GM12878 (cell line): Measurements from ENCODE around the gene CRTC3. TPM values are rescaled to one million over a fixed set of nuclear protein-coding genes. Genes with fewer than 3 reads are reported as not detected.

Source experiments
- ATAC-seq: fragments of 200-7000 bp; cut with Tn5 transposase; 3 replicates; pipeline ENCODE4 v1.9.1; 2020; ENCODE audit warnings: mild to moderate bottlenecking, moderate library complexity
- BruUV-seq: library from RNA; stranded (reverse); fragments of 400-500 nt; replicated peaks from 2 replicates; lab custom pipeline; 2021; lab: Mats Ljungman, UMichigan
- CTCF ChIA-PET: fragments of 300-600 bp; sonication (Branson Sonifier 250); formaldehyde crosslinking; extraction: SDS; loops from one replicate; lab custom pipeline; 2021; ENCODE audit warnings: inconsistent platforms; lab: Yijun Ruan, JAX
- POLR2A ChIA-PET: fragments of 350-600 bp; formaldehyde crosslinking; extraction: SDS; loops from one replicate; lab custom pipeline; 2021; ENCODE audit warnings: inconsistent platforms; lab: Charles Lee
- RAD21 ChIA-PET: fragments of 300-600 bp; sonication (Branson Sonifier 250); formaldehyde crosslinking; loops from one replicate; lab custom pipeline; 2023; ENCODE audit warnings: antibody characterized with exemption; ENCODE audit not compliant: unreplicated experiment; lab: Charles Lee
- SMC1A ChIA-PET: fragments of 300-600 bp; sonication (Branson Sonifier 250); formaldehyde crosslinking; loops from one replicate; lab custom pipeline; 2023; ENCODE audit not compliant: unreplicated experiment, uncharacterized antibody; lab: Charles Lee
- DNase-seq: peaks from one replicate; pipeline ENCODE4 v3.0.0-alpha.2; 2011; ENCODE audit warnings: low read depth, low spot score
- FAIRE-seq: peaks from 3 replicates; lab custom pipeline; 2011; peaks lifted over from hg19 to GRCh38; lab: Jason Lieb, UNC
- H2AFZ ChIP-seq: 2 replicates; pipeline ENCODE4 v1.6.0; 2011; ENCODE audit warnings: low read depth, low read length, control low read depth; ENCODE audit not compliant: control insufficient read depth
- H3K27ac ChIP-seq: 2 replicates; pipeline ENCODE4 v1.5.1; 2011; ENCODE audit warnings: control low read depth; ENCODE audit not compliant: control insufficient read depth, insufficient read depth
- H3K27me3 ChIP-seq, 2 experiments: replicated peaks in 1 of 2; 2 replicates each; pipeline versions ENCODE4 v1.6.0 to v1.6.1; 2011; ENCODE audit warnings: low read length in 1 of 2; ENCODE audit not compliant: control insufficient read depth in 2 of 2, insufficient read depth in 2 of 2
- H3K36me3 ChIP-seq, 2 experiments: 2 replicates each; pipeline ENCODE4 v1.5.1; 2011; ENCODE audit warnings: low read length in 1 of 2; ENCODE audit not compliant: control insufficient read depth in 2 of 2, insufficient read depth in 2 of 2
- H3K4me1 ChIP-seq: 2 replicates; pipeline ENCODE4 v1.6.1; 2011; ENCODE audit warnings: mild to moderate bottlenecking, low read length, moderate library complexity, mixed read lengths; ENCODE audit not compliant: control insufficient read depth, insufficient read depth
- H3K4me2 ChIP-seq: 2 replicates; pipeline ENCODE4 v1.6.0; 2011; ENCODE audit warnings: control low read depth; ENCODE audit not compliant: control insufficient read depth, insufficient read depth
- H3K4me3 ChIP-seq: fragments of 200-600 bp; sonication (generic); 2 replicates; pipeline ENCODE4 v1.5.1; 2016
- H3K79me2 ChIP-seq: 2 replicates; pipeline ENCODE4 v1.6.0; 2011; ENCODE audit warnings: low read length; ENCODE audit not compliant: control insufficient read depth, insufficient read depth
- H3K9ac ChIP-seq: 2 replicates; pipeline ENCODE4 v1.8.0; 2011; ENCODE audit warnings: low read length, control low read depth, mixed read lengths; ENCODE audit not compliant: control insufficient read depth, insufficient read depth
- H3K9me3 ChIP-seq: replicated peaks from 3 replicates; pipeline ENCODE4 v1.5.1; 2011; ENCODE audit warnings: mild to moderate bottlenecking, low read length; ENCODE audit not compliant: control insufficient read depth, insufficient read depth
- H4K20me1 ChIP-seq: 2 replicates; pipeline ENCODE4 v1.6.0; 2011; ENCODE audit not compliant: control insufficient read depth, insufficient read depth
- CBX5 ChIP-seq: sonication (generic); IDR thresholded peaks from 2 replicates; pipeline ENCODE4 v1.6.1; 2016; ENCODE audit warnings: low read depth, moderate library complexity, mild to moderate bottlenecking, inconsistent platforms
- DPF2 ChIP-seq: fragments of 450-650 bp; IDR thresholded peaks from 2 replicates; pipeline ENCODE4 v1.6.1; 2017; ENCODE audit warnings: mild to moderate bottlenecking
- FOXM1 ChIP-seq: IDR thresholded peaks from 2 replicates; pipeline ENCODE4 v1.6.1; 2012; ENCODE audit warnings: low read depth, mild to moderate bottlenecking, inconsistent platforms, low read length, moderate library complexity
- GATAD2B ChIP-seq: fragments of 450-650 bp; conservative IDR thresholded peaks from 2 replicates; pipeline ENCODE4 v1.6.1; 2017; ENCODE audit warnings: low read depth, mild to moderate bottlenecking, moderate library complexity
- HDAC2 ChIP-seq: fragments of 200-600 bp; sonication (generic); IDR thresholded peaks from 2 replicates; pipeline ENCODE4 v1.6.1; 2017
- MYC ChIP-seq: IDR thresholded peaks from 2 replicates; pipeline ENCODE4 v1.6.1; 2011; ENCODE audit warnings: mild to moderate bottlenecking, low read length, moderate library complexity, inconsistent platforms; ENCODE audit not compliant: insufficient read depth, insufficient replicate concordance, insufficient read length, severe bottlenecking
- NR2F1 ChIP-seq: fragments of 450-650 bp; conservative IDR thresholded peaks from 2 replicates; pipeline ENCODE4 v1.6.1; 2017; ENCODE audit warnings: mild to moderate bottlenecking
- RFX5 ChIP-seq: IDR thresholded peaks from 2 replicates; pipeline ENCODE4 v1.6.1; 2011; ENCODE audit warnings: low read depth, low read length, improper control_type of control experiment
- SUZ12 ChIP-seq: fragments of 200-600 bp; sonication (generic); IDR thresholded peaks from one replicate; pipeline ENCODE4 v1.6.1; 2018; ENCODE audit warnings: antibody characterized with exemption, mild to moderate bottlenecking; ENCODE audit not compliant: unreplicated experiment
- ZNF24 ChIP-seq: fragments of 450-650 bp; IDR thresholded peaks from 2 replicates; pipeline ENCODE4 v1.6.1; 2017; ENCODE audit warnings: antibody characterized with exemption, mild to moderate bottlenecking
- WGBS: methylation state at CpG from one replicate; pipeline ENCODE4 v1.1.6; 2016; ENCODE audit warnings: low lambda C conversion rate; ENCODE audit not compliant: insufficient replicate concordance, insufficient coverage; ENCODE audit errors: missing lambda C conversion rate; 5-methylcytosine and 5-hydroxymethylcytosine counted together
- in situ Hi-C: fragments of 300-500 bp; cut with MboI; formaldehyde crosslinking; loops from 9 replicates; pipeline ENCODE4 v1.14.3; 2018; ENCODE audit warnings: mixed read lengths
- intact Hi-C: fragments of 100-400 bp; cut with micrococcal nuclease; formaldehyde crosslinking; loops from one replicate; pipeline ENCODE4 v1.14.2; 2022; ENCODE audit not compliant: unreplicated experiment
- polyA plus RNA-seq, 11 experiments: library from polyadenylated mRNA; depleted of rRNA in 4 of 11; unstranded in 6 of 11; stranded (reverse) in 5 of 11; fragments of >200 nt; fragmentation: Nextera tagmentation in 4 of 11; fragmentation: Illumina TruSeq in 1 of 11; extraction: Ambion mirVana in 4 of 11; extraction: Trizol in 1 of 11; gene quantifications; 1 replicate in 1 of 11; 2 replicates in 10 of 11; pipeline versions ENCODE4 v1.2.1 to v1.2.3, GENCODE V29; 2011 to 2016; ENCODE audit warnings: inconsistent platforms in 2 of 11, missing spikeins in 2 of 11, low read depth in 1 of 11
- total RNA-seq, 4 experiments: library from RNA; depleted of rRNA in 3 of 4; stranded (reverse); fragments of >200 nt in 3 of 4; fragmentation: Illumina TruSeq in 1 of 4; extraction: Trizol in 1 of 4; gene quantifications; 2 replicates each; pipeline versions ENCODE4 v1.2.1 to v1.2.3, GENCODE V29; 2013 to 2021
- TF ChIP-seq, protein P1 (sequence below): fragments of 450-650 bp; conservative IDR thresholded peaks from 2 replicates; pipeline ENCODE4 v1.6.1; 2017; ENCODE audit warnings: mild to moderate bottlenecking, moderate library complexity
- TF ChIP-seq, protein P2 (sequence below): fragments of 450-650 bp; IDR thresholded peaks from 2 replicates; pipeline ENCODE4 v1.6.1; 2017; ENCODE audit warnings: borderline replicate concordance

The CRTC3 gene
- total and polyA plus RNA-seq, 10 of the 15 experiments (the other 5 are each of a cell fraction or from before 2014, with no cell fraction given): 3.5 to 36.9 (median 18.9) TPM

DNA sequence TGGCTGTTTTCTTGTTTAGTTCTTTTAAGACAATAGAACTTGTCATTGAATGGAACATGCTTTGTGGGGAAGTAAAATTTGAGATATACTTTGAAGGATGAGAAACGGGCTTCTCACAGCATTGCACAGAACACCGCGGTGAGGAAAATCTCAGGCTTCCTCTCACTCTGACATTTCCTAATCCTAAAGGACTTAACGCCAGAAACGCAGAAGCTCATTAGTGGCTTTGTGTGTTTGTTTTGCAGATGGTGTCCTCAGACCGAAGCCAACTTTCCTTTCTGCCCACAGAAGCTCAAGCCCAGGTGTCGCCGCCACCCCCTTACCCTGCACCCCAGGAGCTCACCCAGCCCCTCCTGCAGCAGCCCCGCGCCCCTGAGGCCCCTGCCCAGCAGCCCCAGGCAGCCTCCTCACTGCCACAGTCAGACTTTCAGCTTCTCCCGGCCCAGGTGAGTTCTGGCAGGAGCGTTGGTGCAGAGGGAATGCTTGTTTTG is 108.5 kb downstream of the CRTC3 start:
- FAIRE-seq (no peak), ATAC-seq (no peak), DNase-seq (no peak)
- Histone ChIP-seq H4K20me1 (no peaks in the 10 kb centered on the region), H2AFZ (no peak overlapping the region), H3K4me1 (no peaks in the 10 kb centered on the region), H3K79me2 (no peaks in the 10 kb centered on the region), H3K27me3 (no peaks in the 10 kb centered on the region), H3K9ac (no peak overlapping the region), H3K4me3 (no peak overlapping the region), H3K36me3 (peaks cover 10 to 27% of the 10 kb centered on the region in 2 experiments), H3K4me2 (no peak overlapping the region), H3K27ac (no peak overlapping the region), H3K9me3 (peaks cover 3% of the 10 kb centered on the region; the same call in 2 of the 3 replicates)
- WGBS: 87% methylated on average over 12 of the region's 12 CpGs
- TF ChIP-seq RFX5 (no peak), CBX5 (no peak), DPF2 (no peak), SUZ12 (no peak), NR2F1 (no peak), GATAD2B (no peak), FOXM1 (no peak), ZNF24 (no peak), MYC (no peak), HDAC2 (no peak)
- TF ChIP-seq, protein P1, sequence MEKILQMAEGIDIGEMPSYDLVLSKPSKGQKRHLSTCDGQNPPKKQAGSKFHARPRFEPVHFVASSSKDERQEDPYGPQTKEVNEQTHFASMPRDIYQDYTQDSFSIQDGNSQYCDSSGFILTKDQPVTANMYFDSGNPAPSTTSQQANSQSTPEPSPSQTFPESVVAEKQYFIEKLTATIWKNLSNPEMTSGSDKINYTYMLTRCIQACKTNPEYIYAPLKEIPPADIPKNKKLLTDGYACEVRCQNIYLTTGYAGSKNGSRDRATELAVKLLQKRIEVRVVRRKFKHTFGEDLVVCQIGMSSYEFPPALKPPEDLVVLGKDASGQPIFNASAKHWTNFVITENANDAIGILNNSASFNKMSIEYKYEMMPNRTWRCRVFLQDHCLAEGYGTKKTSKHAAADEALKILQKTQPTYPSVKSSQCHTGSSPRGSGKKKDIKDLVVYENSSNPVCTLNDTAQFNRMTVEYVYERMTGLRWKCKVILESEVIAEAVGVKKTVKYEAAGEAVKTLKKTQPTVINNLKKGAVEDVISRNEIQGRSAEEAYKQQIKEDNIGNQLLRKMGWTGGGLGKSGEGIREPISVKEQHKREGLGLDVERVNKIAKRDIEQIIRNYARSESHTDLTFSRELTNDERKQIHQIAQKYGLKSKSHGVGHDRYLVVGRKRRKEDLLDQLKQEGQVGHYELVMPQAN: no peak
- TF ChIP-seq, protein P2, sequence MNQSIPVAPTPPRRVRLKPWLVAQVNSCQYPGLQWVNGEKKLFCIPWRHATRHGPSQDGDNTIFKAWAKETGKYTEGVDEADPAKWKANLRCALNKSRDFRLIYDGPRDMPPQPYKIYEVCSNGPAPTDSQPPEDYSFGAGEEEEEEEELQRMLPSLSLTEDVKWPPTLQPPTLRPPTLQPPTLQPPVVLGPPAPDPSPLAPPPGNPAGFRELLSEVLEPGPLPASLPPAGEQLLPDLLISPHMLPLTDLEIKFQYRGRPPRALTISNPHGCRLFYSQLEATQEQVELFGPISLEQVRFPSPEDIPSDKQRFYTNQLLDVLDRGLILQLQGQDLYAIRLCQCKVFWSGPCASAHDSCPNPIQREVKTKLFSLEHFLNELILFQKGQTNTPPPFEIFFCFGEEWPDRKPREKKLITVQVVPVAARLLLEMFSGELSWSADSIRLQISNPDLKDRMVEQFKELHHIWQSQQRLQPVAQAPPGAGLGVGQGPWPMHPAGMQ: no peak
- SMC1A ChIA-PET: interaction anchor here (1.3 kb wide), 1 partner anchor 248 kb away, joined by 3 read pairs; no protein-coding TSS in a partner anchor
- POLR2A ChIA-PET: interaction anchor here (0.6 kb wide), 1 partner anchor 302 kb away, joined by 3 read pairs; no protein-coding TSS in a partner anchor
- BruUV-seq: no TSS peak
- RAD21 ChIA-PET: interaction anchor here (1.3 to 1.4 kb wide), 2 partner anchors 10 to 248 kb away, joined by 4 read pairs; no protein-coding TSS in a partner anchor
- CTCF ChIA-PET: interaction anchor here (0.6 to 1.2 kb wide), 3 partner anchors 19 to 1455 kb away, joined by 3 to 5 read pairs (median 3); no protein-coding TSS in a partner anchor
- intact Hi-C loops (no loop called here), in situ Hi-C loops (no loop called here)
